Suppressor macrophage (primary cell): ENCODE data around the gene AJM1.
A peak's percentile ranks its signal among the peaks of the same experiment; 100 is the strongest.
"Not testable (repeated sequence)": the region's sequence is repeated elsewhere in the genome, so short reads cannot be mapped to it uniquely, and the experiment has no call there.

Source experiments
- DNase-seq, 4 experiments: peaks; one replicate each; pipeline ENCODE4 v3.0.0-alpha.2; 2020 to 2022

AJM1 gene

DNA sequence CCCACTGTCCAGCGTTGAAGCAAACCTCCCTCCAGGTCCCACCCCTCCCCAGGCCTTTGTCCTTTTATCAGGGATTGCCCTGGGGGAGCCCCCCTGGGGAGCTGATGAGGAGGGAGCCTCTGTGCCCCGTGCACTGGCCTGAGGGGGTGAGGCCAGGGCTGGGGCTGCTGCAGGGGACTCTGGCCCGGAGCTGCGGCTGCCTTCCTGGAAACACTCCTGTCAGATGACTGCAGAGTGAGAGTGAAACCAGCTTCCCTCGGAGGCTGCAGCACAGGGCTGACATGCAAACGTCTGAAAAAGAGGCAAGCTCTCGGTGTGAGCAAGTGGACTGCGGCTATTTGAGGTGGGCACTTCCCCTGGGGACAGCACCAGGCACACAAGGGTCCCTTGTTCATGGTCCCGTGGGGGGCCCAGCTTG lies 39.4 kb downstream of the AJM1 start:
- DNase-seq = peak; percentile 23 to 75 (median 60)

DNA sequence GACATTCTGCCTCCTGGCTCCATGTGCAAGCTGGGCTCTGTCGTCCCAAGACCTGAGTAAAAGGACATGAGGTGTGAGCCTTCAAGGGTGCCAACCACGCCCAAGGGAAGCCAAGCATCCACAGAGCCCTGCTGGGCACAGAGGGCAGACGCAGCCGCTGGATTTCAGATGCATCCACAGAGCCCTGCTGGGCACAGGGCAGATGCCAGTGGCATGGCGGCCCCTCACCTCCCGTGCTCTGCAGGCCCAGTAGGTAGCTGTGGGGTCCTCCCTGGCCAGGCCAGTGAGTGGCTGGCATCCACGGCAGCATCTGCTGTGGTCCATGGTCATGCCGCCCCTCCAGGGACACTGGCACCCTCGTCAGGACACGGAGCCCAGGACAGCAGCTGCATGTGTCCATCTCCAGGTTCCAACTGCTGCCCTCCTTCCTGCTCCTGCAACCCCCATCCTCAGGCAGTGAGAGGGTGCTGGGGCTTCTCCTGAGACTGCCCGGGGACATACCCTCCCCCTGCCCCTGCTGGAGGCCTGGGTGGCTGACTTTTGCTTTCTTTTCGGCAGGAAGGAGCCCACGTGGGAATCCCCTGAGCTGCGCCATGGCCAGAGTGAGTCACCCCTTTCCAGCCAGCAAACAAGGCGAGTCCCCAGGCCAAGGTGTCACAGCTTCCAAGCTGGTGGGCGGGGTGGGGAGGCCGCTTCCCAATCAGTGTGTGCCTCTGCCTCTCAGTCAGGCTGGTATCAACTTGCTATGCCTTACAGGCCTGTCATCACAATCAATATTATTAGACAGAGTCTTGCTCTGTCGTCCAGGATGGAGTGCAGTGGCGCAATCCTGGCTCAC lies 40.0 kb downstream of the AJM1 start:
- DNase-seq = peak; percentile 82 to 92 (median 88)

DNA sequence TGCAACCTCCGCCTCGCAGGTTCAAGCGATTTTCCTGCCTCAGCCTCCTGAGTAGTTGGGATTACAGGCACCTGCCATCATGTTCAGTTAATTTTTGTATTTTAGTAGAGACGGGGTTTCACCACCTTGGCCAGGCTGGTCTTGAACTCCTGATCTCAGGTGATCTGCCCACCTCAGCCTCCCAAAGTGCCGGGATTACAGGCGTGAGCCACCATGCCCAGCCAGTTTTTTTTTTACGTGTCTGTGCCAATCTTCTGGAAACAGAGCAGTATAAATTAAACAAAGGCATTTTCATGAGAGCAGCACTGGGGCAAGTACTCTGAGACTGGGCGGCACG lies 40.6 kb downstream of the AJM1 start:
- not testable (repeated sequence) for DNase-seq

DNA sequence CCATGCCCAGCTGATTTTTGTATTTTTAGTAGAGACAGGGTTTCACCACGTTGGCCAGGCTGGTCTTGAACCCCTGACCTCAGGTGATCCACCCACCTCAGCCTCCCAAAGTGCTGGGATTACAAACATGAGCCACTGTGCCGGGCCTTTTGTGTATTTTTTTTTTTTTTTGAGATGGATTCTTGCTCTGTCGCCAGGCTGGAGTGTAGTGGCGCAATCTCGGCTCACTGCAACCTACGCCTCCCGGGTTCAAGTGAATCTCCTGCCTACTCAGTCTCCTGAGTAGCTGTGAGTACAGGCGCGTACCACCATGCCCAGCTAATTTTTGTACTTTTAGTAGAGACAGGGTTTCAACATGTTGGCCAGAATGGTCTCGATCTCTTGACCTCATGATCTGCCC lies 41.4 kb downstream of the AJM1 start:
- not testable (repeated sequence) for DNase-seq

DNA sequence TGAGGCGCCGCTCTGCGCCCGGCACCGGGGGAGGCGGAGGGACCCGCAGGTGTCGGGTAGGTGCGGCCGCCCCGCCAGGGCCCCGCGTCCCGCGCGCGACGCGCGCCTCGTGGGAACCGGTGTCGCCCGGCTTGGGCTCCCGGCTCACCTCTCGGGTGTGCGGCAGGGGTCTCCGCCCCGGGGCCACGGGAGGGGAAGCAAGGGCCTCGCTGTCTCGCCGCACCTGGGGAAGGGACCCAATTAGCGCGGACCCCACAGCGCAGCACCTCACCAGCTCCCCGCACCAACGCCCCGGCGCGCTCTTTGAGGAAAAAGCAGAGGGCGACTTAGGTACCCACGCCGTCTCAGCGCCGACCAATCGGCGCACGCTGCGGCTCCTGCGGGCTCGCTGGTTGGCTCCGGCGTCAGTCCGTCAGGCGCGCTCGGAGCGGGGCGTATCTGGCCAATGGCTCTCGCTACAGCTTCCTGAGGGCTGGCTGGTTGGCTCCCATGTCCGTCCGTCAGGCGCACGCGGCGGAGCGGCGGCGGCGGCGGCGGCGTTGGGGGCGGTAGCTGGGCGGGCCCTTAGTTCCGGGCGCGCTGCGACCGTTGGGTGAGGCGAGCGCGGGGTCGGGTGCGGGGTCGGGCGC lies 43.8 kb downstream of the AJM1 start, which contains the start of gene TRAF2:
Gene TRAF2, plus strand, starts transcription at position 567 of the 629 bp plus-strand sequence. CDS start 12,225 bp downstream, outside the sequence.
- peak; percentile 99 to 100 (median 100) for DNase-seq

DNA sequence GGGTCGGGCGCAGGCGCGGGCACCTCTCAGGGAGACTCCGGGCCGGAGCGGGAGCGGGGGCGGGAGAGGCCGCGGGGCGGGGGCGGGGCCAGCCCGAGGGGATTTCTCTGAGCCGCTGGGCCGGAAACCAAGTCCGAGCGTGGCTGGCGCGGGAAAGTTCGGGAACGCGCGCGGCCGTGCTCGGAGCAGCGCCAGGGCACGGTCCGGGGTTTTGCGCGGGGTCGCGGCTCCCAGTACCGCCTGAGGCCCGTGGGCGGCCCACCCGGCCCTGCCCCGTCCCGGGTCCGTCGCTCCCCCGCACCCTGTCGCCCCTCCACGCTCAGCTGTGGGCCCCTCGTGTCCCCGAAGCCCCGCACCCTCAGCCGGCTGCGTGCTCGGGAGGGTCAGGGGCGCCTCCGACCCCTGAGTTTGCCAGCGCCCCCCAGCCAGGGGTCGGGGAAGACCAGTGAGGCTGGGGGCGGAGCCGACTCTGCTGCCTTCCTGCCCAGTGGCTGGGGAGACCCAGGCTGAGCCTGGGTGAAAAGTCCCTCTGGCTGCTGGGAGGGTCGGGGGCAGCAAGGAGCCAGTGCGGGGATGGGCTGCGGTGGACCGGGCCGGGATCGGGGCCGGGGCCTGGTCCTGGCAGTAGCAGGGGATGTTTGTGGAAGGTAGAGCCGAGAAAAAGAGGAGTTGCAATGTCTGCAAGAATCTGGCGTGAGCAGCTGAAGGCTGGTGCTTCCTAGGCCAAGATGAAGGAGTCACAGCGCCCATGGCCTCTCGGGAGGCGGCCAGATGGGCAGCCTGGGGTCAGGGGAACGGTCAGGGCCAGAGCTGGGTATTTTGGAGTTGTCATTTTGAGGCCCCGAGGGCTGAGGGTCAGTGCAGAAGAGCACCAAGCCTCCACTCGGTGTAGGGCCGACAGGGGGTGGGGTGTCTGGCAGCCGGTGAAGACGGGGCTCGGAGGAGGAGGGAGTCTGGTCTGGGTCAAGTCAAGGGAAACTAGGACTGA lies 44.6 kb downstream of the AJM1 start:
- DNase-seq = peak in 3 of 4 experiments; percentile 23 to 39 (median 24)

DNA sequence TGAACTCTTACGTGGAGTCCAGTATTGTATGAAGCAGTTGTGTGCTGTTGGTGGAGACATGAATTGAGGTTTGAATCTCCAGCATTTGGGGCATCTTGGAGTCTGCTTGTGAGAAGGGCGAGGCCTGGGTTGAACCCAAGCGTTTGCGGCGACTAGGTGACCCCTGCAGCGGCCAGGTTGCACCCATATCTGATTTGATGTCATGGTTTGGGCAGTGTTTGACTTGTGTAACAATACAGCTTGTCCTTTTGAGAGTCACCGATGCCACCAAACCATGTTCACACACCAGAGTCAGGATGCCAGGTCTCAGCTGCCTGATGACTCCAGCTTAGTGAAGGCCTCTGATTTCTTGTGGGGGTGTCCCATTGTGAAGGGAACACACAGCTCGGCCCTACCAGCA lies 46.2 kb downstream of the AJM1 start:
- DNase-seq = no peak

DNA sequence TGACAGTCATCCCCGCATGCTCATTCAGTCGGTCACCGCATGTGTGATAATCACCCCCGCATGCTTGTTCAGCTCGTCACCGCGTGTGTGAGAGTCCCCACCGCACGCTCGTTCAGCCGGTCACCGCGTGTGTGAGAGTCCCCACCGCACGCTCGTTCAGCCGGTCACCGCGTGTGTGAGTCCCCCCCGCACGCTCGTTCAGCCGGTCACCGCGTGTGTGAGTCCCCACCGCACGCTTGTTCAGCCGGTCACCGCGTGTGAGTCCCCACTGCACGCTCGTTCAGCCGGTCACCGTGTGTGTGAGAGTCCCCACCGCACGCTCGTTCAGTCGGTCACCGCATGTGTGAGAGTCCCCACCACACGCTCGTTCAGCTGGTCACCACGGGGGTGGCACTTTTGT lies 47.6 kb downstream of the AJM1 start:
- DNase-seq = no peak

DNA sequence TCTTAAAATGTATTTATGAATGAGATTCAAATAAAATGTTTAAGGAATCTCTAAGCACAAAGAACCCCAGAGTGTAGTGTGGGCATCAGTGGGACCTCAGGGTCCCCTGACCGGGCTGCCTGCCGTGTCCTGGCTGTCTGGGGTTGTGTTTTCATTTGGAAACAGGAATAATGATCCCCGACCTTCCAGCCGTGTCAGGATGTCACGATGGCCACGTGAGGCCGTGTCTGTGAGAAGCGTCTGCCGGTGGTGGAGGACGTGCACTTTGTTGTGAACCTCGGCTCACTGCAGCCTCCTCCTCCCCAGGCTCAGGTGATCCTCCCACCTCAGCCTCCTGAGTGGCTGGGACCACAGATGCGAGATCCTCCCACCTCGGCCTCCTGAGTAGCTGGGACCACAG lies 48.4 kb downstream of the AJM1 start:
- DNase-seq = no peak
